GM23338 (cell line): Measurements from ENCODE around the gene ENTPD5. TPM values are rescaled to one million over a fixed set of nuclear protein-coding genes. Genes with fewer than 3 reads are reported as not detected.

Source experiments
- ATAC-seq: fragments of 200-7000 bp; cut with Tn5 transposase; 3 replicates; pipeline ENCODE4 v1.9.1; 2020
- DNase-seq: peaks from one replicate; pipeline ENCODE4 v3.0.0-alpha.2; 2015; ENCODE audit warnings: low spot score
- H2AFZ ChIP-seq: fragments of 200-600 bp; sonication (generic); 2 replicates; pipeline ENCODE4 v1.8.0; 2016; ENCODE audit warnings: antibody characterized with exemption, mild to moderate bottlenecking, moderate library complexity
- H3F3A ChIP-seq: fragments of 200-600 bp; sonication (generic); replicated peaks from 2 replicates; pipeline ENCODE4 v1.8.0; 2017; ENCODE audit warnings: antibody characterized with exemption, mixed run types, low read depth
- H3K27ac ChIP-seq: fragments of 200-600 bp; sonication (generic); 2 replicates; pipeline ENCODE4 v1.6.1; 2016; ENCODE audit warnings: low read depth
- H3K27me3 ChIP-seq: fragments of 200-600 bp; sonication (generic); 2 replicates; pipeline ENCODE4 v1.8.0; 2016; ENCODE audit warnings: mild to moderate bottlenecking, mixed run types, moderate library complexity; ENCODE audit not compliant: insufficient read depth
- H3K36me3 ChIP-seq: fragments of 200-600 bp; sonication (generic); 2 replicates; pipeline ENCODE4 v1.8.0; 2016; ENCODE audit warnings: mild to moderate bottlenecking; ENCODE audit not compliant: insufficient read depth
- H3K4me1 ChIP-seq: fragments of 200-600 bp; sonication (generic); 2 replicates; pipeline ENCODE4 v1.8.0; 2016; ENCODE audit warnings: mild to moderate bottlenecking, moderate library complexity; ENCODE audit not compliant: insufficient read depth
- H3K4me2 ChIP-seq: fragments of 200-600 bp; sonication (generic); 2 replicates; pipeline ENCODE4 v1.7.1; 2017; ENCODE audit warnings: mixed run types
- H3K4me3 ChIP-seq: fragments of 200-600 bp; sonication (generic); 2 replicates; pipeline ENCODE4 v1.6.1; 2016; ENCODE audit warnings: mixed run types
- H3K79me2 ChIP-seq: fragments of 200-600 bp; sonication (generic); replicated peaks from 2 replicates; pipeline ENCODE4 v1.8.0; 2017; ENCODE audit warnings: mild to moderate bottlenecking; ENCODE audit not compliant: insufficient read depth
- H3K9me2 ChIP-seq: fragments of 200-600 bp; sonication (generic); 2 replicates; pipeline ENCODE4 v1.8.0; 2017; ENCODE audit not compliant: insufficient read depth
- H4K20me1 ChIP-seq: fragments of 200-600 bp; sonication (generic); replicated peaks from 2 replicates; pipeline ENCODE4 v1.8.0; 2017; ENCODE audit warnings: mild to moderate bottlenecking; ENCODE audit not compliant: insufficient read depth
- H3K27ac Mint-ChIP-seq: 2 replicates; pipeline ENCODE4 v1.8.0; 2020; ENCODE audit warnings: inconsistent platforms, mild to moderate bottlenecking, moderate library complexity, mixed read lengths
- H3K27me3 Mint-ChIP-seq: 3 replicates; pipeline ENCODE4 v1.8.0; 2022; ENCODE audit warnings: low read depth, mild to moderate bottlenecking, moderate library complexity, mixed read lengths, inconsistent platforms; ENCODE audit not compliant: insufficient read depth, poor library complexity
- H3K36me3 Mint-ChIP-seq: 3 replicates; pipeline ENCODE4 v1.8.0; 2021; ENCODE audit warnings: low read depth, mild to moderate bottlenecking, inconsistent platforms, moderate library complexity, mixed read lengths
- H3K4me1 Mint-ChIP-seq: 3 replicates; pipeline ENCODE4 v1.8.0; 2020; ENCODE audit warnings: mild to moderate bottlenecking, inconsistent platforms, mixed read lengths
- H3K4me3 Mint-ChIP-seq: 3 replicates; pipeline ENCODE4 v1.8.0; 2021; ENCODE audit warnings: moderate library complexity, mild to moderate bottlenecking, inconsistent platforms, mixed read lengths
- H3K9me3 Mint-ChIP-seq: 3 replicates; pipeline ENCODE4 v1.8.0; 2020; ENCODE audit warnings: moderate library complexity, mild to moderate bottlenecking, inconsistent platforms, mixed read lengths
- CREB1 ChIP-seq: fragments of 250-450 bp; sonication (Bioruptor Pico); IDR thresholded peaks from 2 replicates; pipeline ENCODE4 v1.5.0; 2020; ENCODE audit warnings: low read depth, mild to moderate bottlenecking, moderate library complexity
- CTCF ChIP-seq, 2 experiments: fragments of 200-600 bp in 1 of 2; sonication (generic) in 1 of 2; conservative IDR thresholded peaks; 2 replicates each; pipeline versions ENCODE4 v1.5.1 to v1.6.1; 2016 to 2017; ENCODE audit warnings: antibody characterized with exemption in 2 of 2, low read depth in 2 of 2, mild to moderate bottlenecking in 2 of 2, moderate library complexity in 1 of 2
- EZH2 ChIP-seq: fragments of 200-600 bp; sonication (generic); IDR thresholded peaks from one replicate; pipeline ENCODE4 v1.8.0; 2017; ENCODE audit warnings: antibody characterized with exemption, mild to moderate bottlenecking, low read depth; ENCODE audit not compliant: unreplicated experiment
- EZH2phosphoT487 ChIP-seq: fragments of 200-600 bp; sonication (generic); IDR thresholded peaks from one replicate; pipeline ENCODE4 v1.8.1; 2018; ENCODE audit warnings: antibody characterized with exemption; ENCODE audit not compliant: unreplicated experiment
- JUNB ChIP-seq: IDR thresholded peaks from one replicate; pipeline ENCODE4 v1.6.1; 2016; ENCODE audit warnings: antibody characterized with exemption; ENCODE audit not compliant: unreplicated experiment
- NANOG ChIP-seq: IDR thresholded peaks from 2 replicates; pipeline ENCODE4 v1.6.1; 2016; ENCODE audit warnings: antibody characterized with exemption, borderline replicate concordance
- POLR2AphosphoS5 ChIP-seq: IDR thresholded peaks from 2 replicates; pipeline ENCODE4 v1.6.1; 2016; ENCODE audit warnings: antibody characterized with exemption, low read depth
- REST ChIP-seq: IDR thresholded peaks from one replicate; pipeline ENCODE4 v1.6.1; 2018; ENCODE audit warnings: antibody characterized with exemption; ENCODE audit not compliant: unreplicated experiment
- STAT1 ChIP-seq: IDR thresholded peaks from one replicate; pipeline ENCODE4 v1.6.1; 2016; ENCODE audit warnings: antibody characterized with exemption; ENCODE audit not compliant: unreplicated experiment
- ZNF114 ChIP-seq: fragments of 250-450 bp; sonication (Bioruptor Pico); IDR thresholded peaks from 2 replicates; pipeline ENCODE4 v1.5.0; 2020; ENCODE audit warnings: mild to moderate bottlenecking, moderate library complexity
- ZNF462 ChIP-seq: fragments of 250-450 bp; sonication (Bioruptor Pico); IDR thresholded peaks from 2 replicates; pipeline ENCODE4 v1.5.0; 2020; ENCODE audit warnings: mild to moderate bottlenecking, moderate library complexity
- polyA plus RNA-seq: library from polyadenylated mRNA; unstranded; fragments of >200 nt; fragmentation: Nextera tagmentation; extraction: Ambion mirVana; gene quantifications from 2 replicates; pipeline ENCODE4 v1.2.1, GENCODE V29; 2016
- total RNA-seq: library from RNA; depleted of rRNA; stranded (reverse); fragments of >200 nt; shearing (Covaris generic); gene quantifications from 2 replicates; pipeline ENCODE4 v1.2.3, GENCODE V29; 2014

ENTPD5 gene
- total and polyA plus RNA-seq, 2 experiments from 2014 or later, result 4.6 to 5.5 TPM

GRCh38 chr14:73944432-73945158, 74.5 kb downstream of the ENTPD5 start:
- H3K36me3 ChIP-seq, result no peaks in the 10 kb centered on the region
- H2AFZ ChIP-seq, result no peak overlapping the region
- no peak for TF ChIP-seq CTCF (conservative IDR thresholded peaks at IDR 0.05; ENCODE audit: low read depth in 2 of 2)
- no peak for TF ChIP-seq EZH2
- no peak for TF ChIP-seq JUNB
- no peak for TF ChIP-seq ZNF114
- TF ChIP-seq EZH2phosphoT487, result no peak
- no peak for TF ChIP-seq STAT1
- no peak for TF ChIP-seq CREB1 (CRISPR knock-in tag)
- no peak for TF ChIP-seq ZNF462 (CRISPR knock-in tag)
- TF ChIP-seq REST, result no peak
- TF ChIP-seq NANOG, result no peak
- TF ChIP-seq POLR2AphosphoS5, result no peak
- Mint-ChIP-seq H3K27me3 (no peaks in the 10 kb centered on the region), H3K9me3 (no peaks in the 10 kb centered on the region), H3K27ac (no peak overlapping the region), H3K36me3 (no peaks in the 10 kb centered on the region), H3K4me3 (no peak overlapping the region), H3K4me1 (no peaks in the 10 kb centered on the region)
- H3K27ac ChIP-seq, result no peak overlapping the region
- DNase-seq, result no peak
- H3F3A ChIP-seq, result no peaks in the 10 kb centered on the region
- ATAC-seq, result no peak
- H3K4me3 ChIP-seq, result no peak overlapping the region
- no peak overlapping the region for H3K4me2 ChIP-seq
- H3K79me2 ChIP-seq, result no peaks in the 10 kb centered on the region
- no peaks in the 10 kb centered on the region for H3K27me3 ChIP-seq
- 0 out of 2 replicates have a peak, but pooled peaks cover 3% of the 10 kb centered on the region for H4K20me1 ChIP-seq
- H3K9me2 ChIP-seq, result no peaks in the 10 kb centered on the region
- H3K4me1 ChIP-seq, result no peaks in the 10 kb centered on the region
